Liver (tissue), 3 donors: ENCODE data around the gene SCN4A.

Experiments used
- FOXA1 ChIP-seq: IDR thresholded peaks from 2 replicates; pipeline ENCODE4 v1.6.1; 2016; ENCODE audit warnings: antibody characterized with exemption
- JUND ChIP-seq, 2 donors: IDR thresholded peaks; 2 replicates each; pipeline ENCODE4 v1.6.1; 2016; ENCODE audit warnings: antibody characterized with exemption in 2 of 2
- NR2F2 ChIP-seq: IDR thresholded peaks from 2 replicates; pipeline ENCODE4 v1.6.1; 2016; ENCODE audit warnings: antibody characterized with exemption
- RAD21 ChIP-seq, 2 donors: IDR thresholded peaks; 2 replicates each; pipeline ENCODE4 v1.6.1; 2016; ENCODE audit warnings: antibody characterized with exemption in 2 of 2, mild to moderate bottlenecking in 2 of 2
- RXRA ChIP-seq, 2 donors: IDR thresholded peaks; 2 replicates each; pipeline ENCODE4 v1.6.1; 2017 to 2018; ENCODE audit warnings: antibody characterized with exemption in 2 of 2, mild to moderate bottlenecking in 1 of 2
- SP1 ChIP-seq: IDR thresholded peaks from 2 replicates; pipeline ENCODE4 v1.6.1; 2018; ENCODE audit warnings: antibody characterized with exemption, mild to moderate bottlenecking
- YY1 ChIP-seq: IDR thresholded peaks from 2 replicates; pipeline ENCODE4 v1.6.1; 2016; ENCODE audit warnings: antibody characterized with exemption, mild to moderate bottlenecking
- TF ChIP-seq, protein P1 (sequence below): fragments of 150-350 bp; IDR thresholded peaks from 2 replicates; pipeline ENCODE4 v1.5.1; 2017; ENCODE audit warnings: improper control_type of control experiment, low read depth, low read length; ENCODE audit not compliant: missing input control
- TF ChIP-seq, protein P2 (sequence below): IDR thresholded peaks from 2 replicates; pipeline ENCODE4 v1.6.1; 2016; ENCODE audit warnings: antibody characterized with exemption
- TF ChIP-seq, protein P3 (sequence below): IDR thresholded peaks from 2 replicates; pipeline ENCODE4 v1.6.1; 2016; ENCODE audit warnings: antibody characterized with exemption
- TF ChIP-seq, protein P4 (sequence below): IDR thresholded peaks from 2 replicates; pipeline ENCODE4 v1.6.1; 2016; ENCODE audit warnings: antibody characterized with exemption, mild to moderate bottlenecking
- donor health status: healthy.
- donor health status: healthy.

DNA sequence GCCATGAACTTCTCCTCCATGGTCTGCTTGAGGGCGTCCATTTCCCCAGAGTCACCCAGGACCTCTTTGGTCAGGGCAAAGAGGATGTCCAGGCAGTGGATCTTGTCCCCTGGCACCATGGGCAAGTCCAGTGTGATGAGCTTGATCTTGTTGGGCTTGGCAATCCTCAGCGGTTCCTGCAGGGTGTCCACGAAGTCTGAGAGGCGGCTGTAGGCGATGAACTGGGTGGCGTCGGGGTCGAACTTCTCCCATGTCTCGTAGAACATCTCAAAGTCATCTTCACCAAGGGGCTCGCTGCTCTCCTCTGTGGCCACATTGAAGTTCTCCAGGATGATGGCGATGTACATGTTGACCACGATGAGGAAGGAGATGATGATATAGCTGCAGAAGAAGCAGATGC lies 31.6 kb downstream of the SCN4A start:
- TF ChIP-seq RXRA (IDR thresholded peaks at IDR 0.05) (no peak), NR2F2 (no peak), YY1 (no peak), RAD21 (IDR thresholded peaks at IDR 0.05) (no peak), JUND (IDR thresholded peaks at IDR 0.05) (no peak), SP1 (no peak), FOXA1 (no peak)
- TF ChIP-seq, protein P1, sequence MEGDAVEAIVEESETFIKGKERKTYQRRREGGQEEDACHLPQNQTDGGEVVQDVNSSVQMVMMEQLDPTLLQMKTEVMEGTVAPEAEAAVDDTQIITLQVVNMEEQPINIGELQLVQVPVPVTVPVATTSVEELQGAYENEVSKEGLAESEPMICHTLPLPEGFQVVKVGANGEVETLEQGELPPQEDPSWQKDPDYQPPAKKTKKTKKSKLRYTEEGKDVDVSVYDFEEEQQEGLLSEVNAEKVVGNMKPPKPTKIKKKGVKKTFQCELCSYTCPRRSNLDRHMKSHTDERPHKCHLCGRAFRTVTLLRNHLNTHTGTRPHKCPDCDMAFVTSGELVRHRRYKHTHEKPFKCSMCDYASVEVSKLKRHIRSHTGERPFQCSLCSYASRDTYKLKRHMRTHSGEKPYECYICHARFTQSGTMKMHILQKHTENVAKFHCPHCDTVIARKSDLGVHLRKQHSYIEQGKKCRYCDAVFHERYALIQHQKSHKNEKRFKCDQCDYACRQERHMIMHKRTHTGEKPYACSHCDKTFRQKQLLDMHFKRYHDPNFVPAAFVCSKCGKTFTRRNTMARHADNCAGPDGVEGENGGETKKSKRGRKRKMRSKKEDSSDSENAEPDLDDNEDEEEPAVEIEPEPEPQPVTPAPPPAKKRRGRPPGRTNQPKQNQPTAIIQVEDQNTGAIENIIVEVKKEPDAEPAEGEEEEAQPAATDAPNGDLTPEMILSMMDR: no peak
- TF ChIP-seq, protein P2, sequence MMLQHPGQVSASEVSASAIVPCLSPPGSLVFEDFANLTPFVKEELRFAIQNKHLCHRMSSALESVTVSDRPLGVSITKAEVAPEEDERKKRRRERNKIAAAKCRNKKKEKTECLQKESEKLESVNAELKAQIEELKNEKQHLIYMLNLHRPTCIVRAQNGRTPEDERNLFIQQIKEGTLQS: no peak
- TF ChIP-seq, protein P3, sequence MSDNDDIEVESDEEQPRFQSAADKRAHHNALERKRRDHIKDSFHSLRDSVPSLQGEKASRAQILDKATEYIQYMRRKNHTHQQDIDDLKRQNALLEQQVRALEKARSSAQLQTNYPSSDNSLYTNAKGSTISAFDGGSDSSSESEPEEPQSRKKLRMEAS: no peak
- TF ChIP-seq, protein P4, sequence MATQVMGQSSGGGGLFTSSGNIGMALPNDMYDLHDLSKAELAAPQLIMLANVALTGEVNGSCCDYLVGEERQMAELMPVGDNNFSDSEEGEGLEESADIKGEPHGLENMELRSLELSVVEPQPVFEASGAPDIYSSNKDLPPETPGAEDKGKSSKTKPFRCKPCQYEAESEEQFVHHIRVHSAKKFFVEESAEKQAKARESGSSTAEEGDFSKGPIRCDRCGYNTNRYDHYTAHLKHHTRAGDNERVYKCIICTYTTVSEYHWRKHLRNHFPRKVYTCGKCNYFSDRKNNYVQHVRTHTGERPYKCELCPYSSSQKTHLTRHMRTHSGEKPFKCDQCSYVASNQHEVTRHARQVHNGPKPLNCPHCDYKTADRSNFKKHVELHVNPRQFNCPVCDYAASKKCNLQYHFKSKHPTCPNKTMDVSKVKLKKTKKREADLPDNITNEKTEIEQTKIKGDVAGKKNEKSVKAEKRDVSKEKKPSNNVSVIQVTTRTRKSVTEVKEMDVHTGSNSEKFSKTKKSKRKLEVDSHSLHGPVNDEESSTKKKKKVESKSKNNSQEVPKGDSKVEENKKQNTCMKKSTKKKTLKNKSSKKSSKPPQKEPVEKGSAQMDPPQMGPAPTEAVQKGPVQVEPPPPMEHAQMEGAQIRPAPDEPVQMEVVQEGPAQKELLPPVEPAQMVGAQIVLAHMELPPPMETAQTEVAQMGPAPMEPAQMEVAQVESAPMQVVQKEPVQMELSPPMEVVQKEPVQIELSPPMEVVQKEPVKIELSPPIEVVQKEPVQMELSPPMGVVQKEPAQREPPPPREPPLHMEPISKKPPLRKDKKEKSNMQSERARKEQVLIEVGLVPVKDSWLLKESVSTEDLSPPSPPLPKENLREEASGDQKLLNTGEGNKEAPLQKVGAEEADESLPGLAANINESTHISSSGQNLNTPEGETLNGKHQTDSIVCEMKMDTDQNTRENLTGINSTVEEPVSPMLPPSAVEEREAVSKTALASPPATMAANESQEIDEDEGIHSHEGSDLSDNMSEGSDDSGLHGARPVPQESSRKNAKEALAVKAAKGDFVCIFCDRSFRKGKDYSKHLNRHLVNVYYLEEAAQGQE: no peak
